ENCODE measurements around the gene TEPSIN.
A peak's percentile ranks its signal among the peaks of the same experiment; 100 is the strongest.

The TEPSIN gene

DNA sequence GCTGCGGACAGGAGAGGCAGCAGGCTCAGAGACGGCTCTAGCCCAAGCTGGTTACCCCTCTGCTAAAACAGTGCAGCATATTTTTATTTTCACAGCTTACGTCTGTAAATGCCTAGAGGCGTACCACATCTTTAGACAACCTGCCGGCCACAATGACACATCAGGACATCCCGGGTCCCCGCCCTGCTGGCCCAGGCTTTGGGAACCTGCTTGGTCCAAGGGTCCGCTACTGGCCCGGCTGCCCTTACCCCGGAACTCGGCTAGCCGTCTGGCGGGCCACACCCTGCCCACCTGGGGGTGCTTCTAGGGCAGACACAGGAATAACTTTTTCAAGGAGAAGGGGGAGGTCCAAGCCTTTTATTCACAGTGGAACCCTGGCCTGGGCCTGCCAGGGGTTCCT is 20.4 kb downstream of the TEPSIN start:
- DNase-seq: no peak
- TF ChIP-seq, protein P1, sequence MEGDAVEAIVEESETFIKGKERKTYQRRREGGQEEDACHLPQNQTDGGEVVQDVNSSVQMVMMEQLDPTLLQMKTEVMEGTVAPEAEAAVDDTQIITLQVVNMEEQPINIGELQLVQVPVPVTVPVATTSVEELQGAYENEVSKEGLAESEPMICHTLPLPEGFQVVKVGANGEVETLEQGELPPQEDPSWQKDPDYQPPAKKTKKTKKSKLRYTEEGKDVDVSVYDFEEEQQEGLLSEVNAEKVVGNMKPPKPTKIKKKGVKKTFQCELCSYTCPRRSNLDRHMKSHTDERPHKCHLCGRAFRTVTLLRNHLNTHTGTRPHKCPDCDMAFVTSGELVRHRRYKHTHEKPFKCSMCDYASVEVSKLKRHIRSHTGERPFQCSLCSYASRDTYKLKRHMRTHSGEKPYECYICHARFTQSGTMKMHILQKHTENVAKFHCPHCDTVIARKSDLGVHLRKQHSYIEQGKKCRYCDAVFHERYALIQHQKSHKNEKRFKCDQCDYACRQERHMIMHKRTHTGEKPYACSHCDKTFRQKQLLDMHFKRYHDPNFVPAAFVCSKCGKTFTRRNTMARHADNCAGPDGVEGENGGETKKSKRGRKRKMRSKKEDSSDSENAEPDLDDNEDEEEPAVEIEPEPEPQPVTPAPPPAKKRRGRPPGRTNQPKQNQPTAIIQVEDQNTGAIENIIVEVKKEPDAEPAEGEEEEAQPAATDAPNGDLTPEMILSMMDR (IDR thresholded peaks at IDR 0.05): no peak
- H3K4me1 ChIP-seq: peaks cover 6 to 17% (median 16%) of the 10 kb centered on the region in 4 donors
- no peaks in the 10 kb centered on the region for H3K9me3 ChIP-seq
- H3K4me3 ChIP-seq: no peak overlapping the region
- peaks cover 0 to 31% (median 0%) of the 10 kb centered on the region in 3 donors for H3K36me3 ChIP-seq
- intact Hi-C loops (cut with DNase I; ENCODE audit: low total_unique reads): no loop called here
- no peak overlapping the region for H3K27ac ChIP-seq
- no peaks in the 10 kb centered on the region for H3K27me3 ChIP-seq

DNA sequence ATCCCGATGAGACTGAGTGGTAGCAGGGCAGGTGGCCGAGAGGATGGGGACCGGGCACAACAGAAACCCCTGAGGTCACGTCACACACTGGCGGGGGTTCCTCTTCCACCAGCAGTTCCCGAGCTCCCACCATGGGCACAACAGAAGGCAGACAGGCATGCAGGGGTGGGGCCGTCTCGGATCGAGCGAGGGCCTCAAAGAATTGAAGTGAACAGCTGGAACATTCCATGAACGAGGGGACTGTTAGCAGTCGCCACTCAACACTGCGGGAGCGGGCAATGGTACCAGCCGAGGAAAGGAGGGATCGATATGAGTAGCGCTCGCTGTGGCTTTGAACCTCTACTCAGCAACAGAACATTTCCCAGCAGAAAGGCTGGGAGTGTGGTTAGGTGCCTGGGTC is 21.4 kb downstream of the TEPSIN start:
- intact Hi-C loops (cut with DNase I; ENCODE audit: low total_unique reads): no loop called here
- no peak overlapping the region for H3K4me3 ChIP-seq
- H3K27me3 ChIP-seq: no peaks in the 10 kb centered on the region
- peaks cover 6 to 13% (median 12%) of the 10 kb centered on the region in 4 donors for H3K4me1 ChIP-seq
- H3K9me3 ChIP-seq: no peaks in the 10 kb centered on the region
- H3K27ac ChIP-seq: no peak overlapping the region
- no peak for DNase-seq
- H3K36me3 ChIP-seq: peaks cover 0 to 31% (median 0%) of the 10 kb centered on the region in 3 donors
- TF ChIP-seq, protein P1 (IDR thresholded peaks at IDR 0.05): no peak

DNA sequence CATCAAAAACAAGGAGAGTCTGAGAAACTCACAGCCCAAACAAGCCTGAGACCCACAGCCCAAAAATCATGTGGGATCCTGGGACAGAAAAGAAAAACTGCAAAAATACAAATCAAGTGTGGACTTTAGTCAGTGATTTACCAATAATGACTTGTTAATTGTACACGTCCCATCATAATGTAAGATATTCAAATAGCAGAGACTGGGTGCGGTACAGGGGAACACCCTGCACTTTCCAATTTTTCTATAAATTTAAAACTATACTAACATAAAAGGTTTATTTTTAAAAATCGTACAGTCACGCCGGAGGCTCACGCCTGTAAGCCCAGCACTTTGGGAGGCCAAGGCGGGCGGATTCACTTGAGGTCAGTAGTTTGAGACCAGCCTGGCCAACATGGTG is 24.9 kb downstream of the TEPSIN start:
- intact Hi-C loops (cut with DNase I; ENCODE audit: low total_unique reads): no loop called here
- TF ChIP-seq, protein P1 (IDR thresholded peaks at IDR 0.05): no peak
- no peak overlapping the region for H3K4me3 ChIP-seq
- peaks cover 0 to 21% (median 7%) of the 10 kb centered on the region in 4 donors for H3K4me1 ChIP-seq
- no peak for DNase-seq
- no peaks in the 10 kb centered on the region for H3K27me3 ChIP-seq
- H3K9me3 ChIP-seq: no peaks in the 10 kb centered on the region
- peaks cover 0 to 23% (median 0%) of the 10 kb centered on the region in 3 donors for H3K36me3 ChIP-seq
- H3K27ac ChIP-seq: no peak overlapping the region

- no peak for DNase-seq
- TF ChIP-seq, protein P1 (IDR thresholded peaks at IDR 0.05): no peak
- H3K9me3 ChIP-seq: no peaks in the 10 kb centered on the region
- intact Hi-C loops (cut with DNase I; ENCODE audit: low total_unique reads): no loop called here
- no peaks in the 10 kb centered on the region for H3K27me3 ChIP-seq
- no peak overlapping the region for H3K4me3 ChIP-seq
- peaks cover 0 to 17% (median 0%) of the 10 kb centered on the region in 3 donors for H3K36me3 ChIP-seq
- no peak overlapping the region for H3K27ac ChIP-seq
- H3K4me1 ChIP-seq: peaks cover 0 to 26% (median 8%) of the 10 kb centered on the region in 4 donors
Observed at GRCh38 chr17:81212365-81212764, 26.5 kb downstream of the TEPSIN start.

DNA sequence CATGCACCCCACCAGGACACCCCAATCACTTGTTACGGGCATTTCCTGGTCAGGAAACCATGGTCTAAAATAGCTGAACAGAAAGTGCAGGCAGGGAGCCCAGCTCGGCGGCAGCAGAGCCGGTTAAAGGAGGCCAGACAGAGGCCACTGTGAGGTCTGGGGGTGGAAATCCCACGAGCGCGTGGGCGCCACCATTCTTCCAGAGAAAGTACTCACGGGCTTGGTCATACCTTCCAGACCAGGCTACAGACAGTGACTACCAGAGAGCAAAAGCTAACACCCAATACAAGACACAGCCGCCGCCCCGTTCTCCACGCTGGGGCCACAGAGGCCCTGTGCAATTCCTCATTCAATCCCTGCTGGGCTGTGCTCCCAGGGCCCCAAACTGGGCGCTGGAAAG is 28.0 kb downstream of the TEPSIN start:
- DNase-seq: no peak
- intact Hi-C loops (cut with DNase I; ENCODE audit: low total_unique reads): no loop called here
- Histone ChIP-seq H3K9me3 (no peaks in the 10 kb centered on the region), H3K27me3 (no peaks in the 10 kb centered on the region), H3K36me3 (peaks cover 0 to 21% (median 0%) of the 10 kb centered on the region in 3 donors), H3K4me3 (peak overlapping the region; percentile 8 to 20), H3K4me1 (peaks cover 0 to 40% (median 20%) of the 10 kb centered on the region in 4 donors), H3K27ac (peak overlapping the region; percentile 64 to 65)
- TF ChIP-seq, protein P1 (IDR thresholded peaks at IDR 0.05): no peak

- peak overlapping the region; percentile 8 to 20 for H3K4me3 ChIP-seq
- H3K27me3 ChIP-seq: no peaks in the 10 kb centered on the region
- intact Hi-C loops (cut with DNase I; ENCODE audit: low total_unique reads): no loop called here
- H3K36me3 ChIP-seq: peaks cover 0 to 21% (median 0%) of the 10 kb centered on the region in 3 donors
- peaks cover 0 to 44% (median 20%) of the 10 kb centered on the region in 4 donors for H3K4me1 ChIP-seq
- no peak for DNase-seq
- TF ChIP-seq, protein P1 (IDR thresholded peaks at IDR 0.05): no peak
- H3K9me3 ChIP-seq: no peaks in the 10 kb centered on the region
- H3K27ac ChIP-seq: peak overlapping the region; percentile 64 to 65
Observed at GRCh38 chr17:81210466-81210865, 28.4 kb downstream of the TEPSIN start.

Data from tibial artery (tissue), 4 donors.